ES-I3 (cell line): Measurements from ENCODE around the gene CAMSAP1.

ENCODE experiments used
- H3K36me3 ChIP-seq: 2 replicates; pipeline ENCODE4 v1.6.1; 2013; ENCODE audit warnings: mild to moderate bottlenecking, low read length, control low read depth, moderate library complexity; ENCODE audit not compliant: insufficient read depth
- H3K4me1 ChIP-seq: 2 replicates; pipeline ENCODE4 v1.6.1; 2013; ENCODE audit warnings: mild to moderate bottlenecking, control low read depth, low read length; ENCODE audit not compliant: insufficient read depth
- H3K9ac ChIP-seq: 2 replicates; pipeline ENCODE4 v1.6.1; 2013; ENCODE audit warnings: low read depth, mild to moderate bottlenecking, low read length, moderate library complexity
- H3K9me3 ChIP-seq: 2 replicates; pipeline ENCODE4 v1.6.1; 2013; ENCODE audit warnings: mild to moderate bottlenecking, low read length, moderate library complexity; ENCODE audit not compliant: control insufficient read depth, insufficient read depth

The CAMSAP1 gene

GRCh38 chr9:135772056-135772646, 135.2 kb downstream of the CAMSAP1 start:
- H3K9me3 ChIP-seq: no peaks in the 10 kb centered on the region
- no peaks in the 10 kb centered on the region for H3K36me3 ChIP-seq
- no peaks in the 10 kb centered on the region for H3K4me1 ChIP-seq
- H3K9ac ChIP-seq: no peak overlapping the region

DNA sequence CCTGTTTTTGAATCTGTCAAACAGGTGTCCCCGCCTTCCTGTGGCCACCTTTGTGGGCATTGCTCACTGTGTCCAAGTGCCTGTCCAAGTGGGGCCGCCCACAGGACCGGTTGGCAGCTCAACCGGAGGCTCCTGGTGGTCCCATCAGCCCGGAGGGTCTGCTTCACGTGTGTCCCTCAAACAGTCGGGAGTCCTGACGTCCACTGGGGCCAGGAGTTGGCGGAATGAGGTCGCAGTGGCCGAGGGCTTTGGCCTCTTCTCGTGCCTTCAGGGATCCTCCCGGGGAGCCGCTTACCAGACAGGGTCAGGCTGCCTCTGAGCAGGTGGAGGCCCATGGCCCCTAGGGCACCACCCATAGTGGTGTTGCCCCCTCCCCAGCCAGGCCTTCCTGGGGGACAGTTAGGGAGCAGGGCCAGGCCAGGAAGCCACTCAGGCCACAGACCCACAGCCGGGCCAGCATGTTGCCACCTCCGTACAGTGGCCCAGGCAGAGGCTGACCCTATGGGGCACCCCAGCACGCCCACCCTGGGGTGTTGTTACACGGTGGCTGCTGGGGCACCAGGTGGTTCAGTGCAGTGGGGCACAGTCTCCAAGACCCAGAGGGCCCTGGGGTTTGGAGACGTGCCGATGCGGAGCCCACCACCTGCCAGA, 135.8 kb downstream of the CAMSAP1 start:
- Histone ChIP-seq H3K9me3 (no peaks in the 10 kb centered on the region), H3K9ac (no peak overlapping the region), H3K36me3 (no peaks in the 10 kb centered on the region), H3K4me1 (no peaks in the 10 kb centered on the region)

DNA sequence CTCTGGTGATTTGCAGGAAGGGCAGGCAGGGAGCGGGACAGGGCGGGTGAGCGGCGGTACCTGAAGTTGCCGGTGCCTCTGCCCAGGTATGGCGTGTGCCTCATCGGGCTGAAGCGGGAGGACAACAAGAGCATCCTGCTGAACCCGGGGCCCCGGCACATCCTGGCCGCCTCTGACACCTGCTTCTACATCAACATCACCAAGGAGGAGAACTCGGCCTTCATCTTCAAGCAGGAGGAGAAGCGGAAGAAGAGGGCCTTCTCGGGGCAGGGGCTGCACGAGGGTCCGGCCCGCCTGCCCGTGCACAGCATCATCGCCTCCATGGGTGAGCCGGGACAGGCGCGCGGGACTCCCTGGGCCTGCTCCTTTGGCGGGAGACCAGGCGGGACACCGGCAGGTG, 136.6 kb downstream of the CAMSAP1 start:
- Histone ChIP-seq H3K4me1 (no peaks in the 10 kb centered on the region), H3K36me3 (no peaks in the 10 kb centered on the region), H3K9me3 (no peaks in the 10 kb centered on the region), H3K9ac (no peak overlapping the region)

- H3K4me1 ChIP-seq: no peaks in the 10 kb centered on the region
- no peak overlapping the region for H3K9ac ChIP-seq
Measured at GRCh38 chr9:135770203-135770535, 137.2 kb downstream of the CAMSAP1 start.

GRCh38 chr9:135769489-135770202, 137.7 kb downstream of the CAMSAP1 start:
- Histone ChIP-seq H3K36me3 (no peaks in the 10 kb centered on the region), H3K9me3 (no peaks in the 10 kb centered on the region), H3K9ac (no peak overlapping the region), H3K4me1 (no peaks in the 10 kb centered on the region)

More at GRCh38 chr9:135770203-135770535, 137.2 kb downstream of the CAMSAP1 start:
- Histone ChIP-seq H3K36me3 (no peaks in the 10 kb centered on the region), H3K9me3 (no peaks in the 10 kb centered on the region)

DNA sequence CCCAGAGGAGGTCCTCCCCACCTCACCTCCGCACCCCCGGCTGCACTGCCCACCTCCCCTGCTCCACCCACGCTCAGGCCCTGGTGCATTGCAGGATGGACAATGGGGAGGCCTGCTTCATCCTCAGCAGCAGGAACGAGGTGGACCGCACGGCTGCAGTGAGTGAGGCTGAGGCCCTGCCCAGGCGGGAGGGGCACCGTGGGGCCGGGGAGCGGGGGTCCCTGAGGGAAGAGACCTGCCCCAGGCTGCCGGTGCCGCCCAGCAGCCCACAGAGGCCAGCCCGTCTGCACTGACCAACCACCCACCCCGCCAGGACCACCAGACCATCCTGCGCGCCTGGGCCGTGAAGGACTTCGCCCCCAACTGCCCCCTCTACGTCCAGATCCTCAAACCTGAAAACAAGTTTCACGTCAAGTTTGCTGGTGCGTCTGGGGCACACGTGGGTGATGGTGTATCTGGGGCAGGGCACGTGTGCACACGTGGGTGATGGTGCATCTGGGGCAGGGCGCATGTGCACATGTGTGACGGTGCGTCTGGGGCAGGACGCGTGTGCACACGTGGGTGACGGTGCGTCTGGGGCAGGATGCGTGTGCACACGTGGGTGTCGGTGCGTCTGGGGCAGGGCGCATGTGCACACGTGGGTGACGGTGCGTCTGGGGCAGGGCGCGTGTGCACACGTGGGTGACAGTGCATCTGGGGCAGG, 138.7 kb downstream of the CAMSAP1 start:
- no peak overlapping the region for H3K9ac ChIP-seq
- no peaks in the 10 kb centered on the region for H3K9me3 ChIP-seq
- no peaks in the 10 kb centered on the region for H3K4me1 ChIP-seq
- no peaks in the 10 kb centered on the region for H3K36me3 ChIP-seq

- Histone ChIP-seq H3K4me1 (no peaks in the 10 kb centered on the region), H3K36me3 (no peaks in the 10 kb centered on the region), H3K9ac (no peak overlapping the region)
Measured at GRCh38 chr9:135766707-135767106, 140.6 kb downstream of the CAMSAP1 start.

DNA sequence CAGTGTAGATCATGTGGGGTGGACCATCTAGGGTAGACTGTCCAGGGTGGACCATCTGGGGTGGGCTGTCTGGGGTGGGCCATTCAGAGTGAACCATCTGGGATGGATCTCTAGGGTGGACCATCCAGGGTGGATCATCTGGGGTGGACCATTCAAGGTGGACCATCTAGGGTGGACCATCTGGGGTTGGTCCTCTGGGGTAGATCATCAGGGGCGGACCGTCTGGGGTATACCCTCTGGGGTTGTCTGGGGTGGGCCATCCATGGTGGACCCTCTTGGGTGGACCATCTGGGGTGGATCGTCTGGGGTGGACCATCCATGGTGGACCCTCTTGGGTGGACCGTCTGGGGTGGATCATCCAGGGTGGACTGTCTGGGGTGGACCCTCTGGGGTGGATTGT, 141.1 kb downstream of the CAMSAP1 start:
- H3K9ac ChIP-seq: no peak overlapping the region
- no peaks in the 10 kb centered on the region for H3K36me3 ChIP-seq
- no peaks in the 10 kb centered on the region for H3K4me1 ChIP-seq
- no peaks in the 10 kb centered on the region for H3K9me3 ChIP-seq

More at GRCh38 chr9:135766707-135767106, 140.6 kb downstream of the CAMSAP1 start:
- H3K9me3 ChIP-seq: no peaks in the 10 kb centered on the region

DNA sequence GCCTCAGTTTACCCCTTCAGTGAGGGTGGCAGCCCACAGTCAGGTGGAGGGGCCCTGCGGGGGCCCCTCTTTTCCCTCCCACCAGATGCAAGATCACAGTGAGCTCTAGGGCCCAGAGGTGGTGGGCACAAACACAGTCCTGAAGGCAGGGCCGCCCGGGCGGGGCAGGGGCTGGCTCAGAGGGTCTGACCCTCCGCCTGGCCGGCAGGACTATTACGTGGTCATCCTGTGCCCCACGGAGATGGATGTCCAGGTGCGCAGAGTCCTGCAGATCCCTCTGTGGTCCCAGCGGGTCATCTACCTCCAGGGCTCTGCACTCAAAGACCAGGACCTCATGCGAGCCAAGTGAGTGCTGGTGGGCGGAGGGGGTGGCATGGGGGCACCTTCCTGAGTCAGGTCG, 141.9 kb downstream of the CAMSAP1 start:
- Histone ChIP-seq H3K4me1 (no peaks in the 10 kb centered on the region), H3K9ac (no peak overlapping the region), H3K9me3 (no peaks in the 10 kb centered on the region), H3K36me3 (no peaks in the 10 kb centered on the region)

DNA sequence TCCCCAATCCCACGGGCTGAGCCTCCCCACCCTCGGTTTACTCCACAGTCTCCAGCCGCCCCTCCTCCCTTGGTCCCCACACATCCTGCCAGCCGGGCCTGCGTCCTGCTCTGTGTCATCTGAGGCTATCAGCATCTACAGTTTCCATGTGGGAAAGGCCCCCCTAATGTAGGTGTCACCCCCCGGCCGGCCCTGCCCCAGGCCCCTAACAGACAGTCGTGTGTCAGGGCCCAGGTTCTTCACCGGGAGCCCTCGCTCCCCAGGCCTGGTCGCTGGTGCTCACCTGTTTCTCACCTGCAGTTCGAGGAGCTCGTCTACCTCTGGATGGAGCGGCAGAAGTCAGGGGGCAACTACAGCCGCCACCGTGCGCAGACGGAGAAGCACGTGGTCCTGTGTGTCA, 142.6 kb downstream of the CAMSAP1 start:
- Histone ChIP-seq H3K9ac (no peak overlapping the region), H3K4me1 (no peaks in the 10 kb centered on the region), H3K36me3 (no peaks in the 10 kb centered on the region), H3K9me3 (no peaks in the 10 kb centered on the region)

DNA sequence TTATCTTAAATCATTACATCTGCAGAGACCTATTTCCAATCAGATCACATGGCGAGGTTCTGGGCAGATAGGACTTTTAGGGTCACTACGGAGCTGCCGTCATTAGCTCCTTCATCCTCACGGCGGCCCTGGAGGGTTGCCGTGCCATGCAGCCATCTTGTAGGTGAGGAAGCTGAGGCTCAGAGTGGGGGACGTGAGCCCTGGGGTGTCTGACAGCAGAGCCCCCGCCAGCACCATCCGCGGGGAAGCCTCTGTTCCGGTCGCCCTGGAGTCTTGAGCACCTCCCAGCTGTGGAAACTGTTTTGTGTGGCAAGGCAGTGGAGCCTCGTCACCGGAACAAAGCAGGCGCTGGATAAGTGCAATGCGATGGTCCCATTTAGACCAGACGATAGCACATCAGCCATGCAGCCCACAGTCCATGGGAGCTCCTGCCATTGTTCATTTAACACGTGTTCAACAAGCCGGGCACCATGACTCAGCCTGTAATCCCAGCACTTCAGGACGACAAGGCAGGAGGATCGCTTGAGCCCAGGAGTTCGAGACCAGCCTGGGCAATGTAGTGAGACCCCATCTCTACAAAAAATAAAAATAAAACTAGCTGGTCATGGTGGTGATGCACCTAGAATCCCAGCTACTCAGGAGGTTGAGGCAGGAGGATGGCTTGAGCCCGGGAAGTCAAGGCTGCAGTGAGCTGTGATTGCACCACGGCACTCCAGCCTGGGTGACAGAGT, 143.5 kb downstream of the CAMSAP1 start:
- Histone ChIP-seq H3K4me1 (no peaks in the 10 kb centered on the region), H3K36me3 (no peaks in the 10 kb centered on the region), H3K9ac (no peak overlapping the region), H3K9me3 (no peaks in the 10 kb centered on the region)

DNA sequence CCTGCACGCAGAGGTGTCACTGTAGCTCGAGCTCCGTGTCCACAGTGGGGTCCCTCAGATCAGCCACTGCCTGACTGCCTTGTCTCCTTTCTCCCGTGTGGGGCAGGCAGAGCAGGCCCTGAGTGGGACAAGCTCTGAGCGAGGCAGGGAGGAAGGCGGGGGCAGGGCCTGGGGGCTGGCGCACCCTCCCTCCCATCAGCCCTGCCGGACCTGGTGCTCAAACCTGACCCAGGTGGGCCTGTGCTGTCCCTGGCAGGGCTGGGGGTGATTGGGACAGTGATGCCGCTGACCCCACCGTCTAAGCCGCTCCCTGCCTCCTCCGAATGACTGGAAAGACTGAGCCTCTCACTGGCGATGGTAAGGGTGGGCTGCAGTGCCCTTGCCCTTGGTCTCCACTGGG, 144.4 kb downstream of the CAMSAP1 start:
- Histone ChIP-seq H3K9ac (no peak overlapping the region), H3K36me3 (no peaks in the 10 kb centered on the region), H3K4me1 (no peaks in the 10 kb centered on the region), H3K9me3 (no peaks in the 10 kb centered on the region)

DNA sequence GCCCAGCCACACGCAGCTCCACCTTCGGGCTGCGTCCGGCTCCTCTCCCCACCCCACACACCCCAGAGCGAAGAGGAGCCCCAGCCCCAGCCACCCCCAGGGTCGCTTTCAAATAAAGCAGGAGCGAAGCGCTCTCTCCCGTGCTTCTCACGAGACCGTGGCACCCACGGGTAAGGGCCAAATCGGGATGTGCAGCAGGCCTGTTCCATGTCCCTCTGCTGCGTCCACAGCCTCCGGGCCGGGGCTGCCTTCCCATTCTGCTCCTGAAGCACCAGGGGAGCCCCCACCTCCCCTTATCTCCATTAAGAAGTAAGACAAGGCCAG, 145.5 kb downstream of the CAMSAP1 start:
- no peaks in the 10 kb centered on the region for H3K9me3 ChIP-seq
- H3K9ac ChIP-seq: no peak overlapping the region
- no peaks in the 10 kb centered on the region for H3K36me3 ChIP-seq
- no peaks in the 10 kb centered on the region for H3K4me1 ChIP-seq

GRCh38 chr9:135761150-135761844, 146.0 kb downstream of the CAMSAP1 start:
- H3K9me3 ChIP-seq: no peaks in the 10 kb centered on the region
- H3K4me1 ChIP-seq: no peaks in the 10 kb centered on the region
- no peaks in the 10 kb centered on the region for H3K36me3 ChIP-seq
- no peak overlapping the region for H3K9ac ChIP-seq
